Mesenteric fat pad (tissue), 1 donor: ENCODE data around the gene LINC01488. TPM values are rescaled to one million over a fixed set of nuclear protein-coding genes. Genes with fewer than 3 reads are reported as not detected.

Experiments
- DNase-seq: peaks from one replicate; pipeline ENCODE4 v3.0.0-alpha.2; 2020; ENCODE audit warnings: low spot score
- total RNA-seq: library from RNA; stranded (reverse); fragmentation: NEBNext Ultra II Directional; extraction: Animal tissue kit (Norgen Biotek cat#: 25700); gene quantifications from one replicate; pipeline ENCODE4 v1.2.1, GENCODE V29; 2021
- donor health status: DM: yes; HTN: yes; CAD: no.

Gene LINC01488
- total RNA-seq, 1 donor from 2014 or later: not detected

- no peak for DNase-seq
Measured at GRCh38 chr11:69462106-69462951, 19.1 kb upstream of the LINC01488 start.

GRCh38 chr11:69463181-69463994, 18.1 kb upstream of the LINC01488 start:
- no peak for DNase-seq

- no peak for DNase-seq
Measured at GRCh38 chr11:69463995-69464960, 17.2 kb upstream of the LINC01488 start.

- no peak for DNase-seq
Measured at GRCh38 chr11:69465236-69466000, 16.0 kb upstream of the LINC01488 start.

- no peak for DNase-seq
Measured at GRCh38 chr11:69466039-69466438, 15.4 kb upstream of the LINC01488 start.

GRCh38 chr11:69467196-69467595, 14.3 kb upstream of the LINC01488 start:
- no peak for DNase-seq

GRCh38 chr11:69467646-69468045, 13.8 kb upstream of the LINC01488 start:
- no peak for DNase-seq

- no peak for DNase-seq
Measured at GRCh38 chr11:69468221-69468620, 13.2 kb upstream of the LINC01488 start.

GRCh38 chr11:69468911-69469885, 12.3 kb upstream of the LINC01488 start:
- no peak for DNase-seq

GRCh38 chr11:69470301-69470700, 11.2 kb upstream of the LINC01488 start:
- no peak for DNase-seq

GRCh38 chr11:69470793-69471728, 10.4 kb upstream of the LINC01488 start:
- no peak for DNase-seq

- DNase-seq: no peak
Measured at GRCh38 chr11:69471729-69472540, 9.5 kb upstream of the LINC01488 start.

GRCh38 chr11:69472541-69473275, 8.8 kb upstream of the LINC01488 start:
- no peak for DNase-seq

- no peak for DNase-seq
Measured at GRCh38 chr11:69473276-69473845, 8.1 kb upstream of the LINC01488 start.

- no peak for DNase-seq
Measured at GRCh38 chr11:69474736-69475135, 6.7 kb upstream of the LINC01488 start.
